ENCODE results near the gene STRIT1. TPM values are rescaled to one million over a fixed set of nuclear protein-coding genes. Genes with fewer than 3 reads are reported as not detected.

The STRIT1 gene
- polyA plus RNA-seq, 3 donors: not detected

DNA sequence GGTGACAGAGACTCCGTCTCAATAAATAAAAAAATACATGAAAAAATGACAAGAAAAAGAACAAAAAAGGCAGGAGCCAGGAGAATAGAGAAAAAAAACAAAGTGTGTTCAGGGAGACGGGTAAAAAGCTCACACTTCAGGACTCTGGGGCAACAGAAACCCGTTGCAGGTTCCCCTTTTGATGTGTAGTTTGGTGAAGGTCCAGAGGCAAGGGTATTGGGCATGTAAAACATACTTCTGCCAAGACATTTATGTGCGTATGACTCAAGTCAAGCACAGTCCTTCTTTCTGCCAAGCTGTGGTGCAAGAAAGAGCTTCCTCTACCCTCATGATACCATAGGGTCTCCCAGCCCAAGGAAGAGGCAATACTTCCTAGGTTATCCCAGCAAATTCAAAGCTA lies 33.4 kb upstream of the STRIT1 start:
- intact Hi-C loops (cut with micrococcal nuclease): loop anchor here in 1 of 2 donors (10.0 kb wide), 1 partner anchor 992 kb away; no protein-coding TSS in a partner anchor
- H3K27ac Mint-ChIP-seq: peak overlapping the region in 1 of 7 donors; percentile 43
- WGBS (ENCODE audit: insufficient coverage): 6% methylated on average over 3 of the region's 4 CpGs
- no peak overlapping the region for H3K27ac ChIP-seq (ENCODE audit: low read depth in 1 of 2, low read length in 2 of 2)
- H3K36me3 Mint-ChIP-seq: no peaks in the 10 kb centered on the region
- H3K4me1 Mint-ChIP-seq: peaks cover 6% of the 10 kb centered on the region
- no peak overlapping the region for H3K9ac ChIP-seq (ENCODE audit: insufficient read depth, low read length, poor library complexity, severe bottlenecking)
- peaks cover 0 to 5% (median 0%) of the 10 kb centered on the region in 7 donors for H3K9me3 Mint-ChIP-seq
- no peaks in the 10 kb centered on the region for H3K27me3 ChIP-seq (ENCODE audit: control insufficient read depth in 2 of 2, insufficient read depth in 2 of 2, low read length in 2 of 2)
- H2AFZ ChIP-seq (ENCODE audit: insufficient read depth, low read depth, low read length, poor library complexity, severe bottlenecking): no peak overlapping the region
- H3K9me3 ChIP-seq (replicated peaks in 1 of 2; ENCODE audit: control insufficient read depth in 1 of 2, insufficient read depth in 1 of 2, low read length in 2 of 2): no peaks in the 10 kb centered on the region
- no peak overlapping the region for H3K4me3 Mint-ChIP-seq
- TF ChIP-seq, protein P1, sequence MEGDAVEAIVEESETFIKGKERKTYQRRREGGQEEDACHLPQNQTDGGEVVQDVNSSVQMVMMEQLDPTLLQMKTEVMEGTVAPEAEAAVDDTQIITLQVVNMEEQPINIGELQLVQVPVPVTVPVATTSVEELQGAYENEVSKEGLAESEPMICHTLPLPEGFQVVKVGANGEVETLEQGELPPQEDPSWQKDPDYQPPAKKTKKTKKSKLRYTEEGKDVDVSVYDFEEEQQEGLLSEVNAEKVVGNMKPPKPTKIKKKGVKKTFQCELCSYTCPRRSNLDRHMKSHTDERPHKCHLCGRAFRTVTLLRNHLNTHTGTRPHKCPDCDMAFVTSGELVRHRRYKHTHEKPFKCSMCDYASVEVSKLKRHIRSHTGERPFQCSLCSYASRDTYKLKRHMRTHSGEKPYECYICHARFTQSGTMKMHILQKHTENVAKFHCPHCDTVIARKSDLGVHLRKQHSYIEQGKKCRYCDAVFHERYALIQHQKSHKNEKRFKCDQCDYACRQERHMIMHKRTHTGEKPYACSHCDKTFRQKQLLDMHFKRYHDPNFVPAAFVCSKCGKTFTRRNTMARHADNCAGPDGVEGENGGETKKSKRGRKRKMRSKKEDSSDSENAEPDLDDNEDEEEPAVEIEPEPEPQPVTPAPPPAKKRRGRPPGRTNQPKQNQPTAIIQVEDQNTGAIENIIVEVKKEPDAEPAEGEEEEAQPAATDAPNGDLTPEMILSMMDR (IDR thresholded peaks at IDR 0.05): no peak
- no peak for DNase-seq
- no peaks in the 10 kb centered on the region for H3K4me1 ChIP-seq (ENCODE audit: control insufficient read depth in 1 of 2, insufficient read depth in 2 of 2, low read length in 2 of 2)
- no peaks in the 10 kb centered on the region for H3K79me2 ChIP-seq (ENCODE audit: insufficient read depth, low read length)
- H3K36me3 ChIP-seq (replicated peaks in 1 of 2; ENCODE audit: control insufficient read depth in 1 of 2, insufficient read depth in 2 of 2, low read length in 2 of 2): no peaks in the 10 kb centered on the region
- H3K4me2 ChIP-seq (replicated peaks; ENCODE audit: extremely low read depth, low read length, poor library complexity, severe bottlenecking): no peak overlapping the region
- no peaks in the 10 kb centered on the region for H4K20me1 ChIP-seq (ENCODE audit: insufficient read depth, low read length)
- H3K4me3 ChIP-seq (replicated peaks in 1 of 3; ENCODE audit: low read depth in 2 of 3, low read length in 3 of 3): no peak overlapping the region
- H3K27me3 Mint-ChIP-seq (ENCODE audit: low read depth in 3 of 3): peaks cover 0 to 4% (median 4%) of the 10 kb centered on the region in 3 donors

GRCh38 chr3:155326244-155326643 lies 32.8 kb upstream of the STRIT1 start:
- H3K27me3 ChIP-seq (ENCODE audit: control insufficient read depth in 2 of 2, insufficient read depth in 2 of 2, low read length in 2 of 2): no peaks in the 10 kb centered on the region
- no peaks in the 10 kb centered on the region for H3K9me3 ChIP-seq (replicated peaks in 1 of 2; ENCODE audit: control insufficient read depth in 1 of 2, insufficient read depth in 1 of 2, low read length in 2 of 2)
- H3K4me3 ChIP-seq (replicated peaks in 1 of 3; ENCODE audit: low read depth in 2 of 3, low read length in 3 of 3): no peak overlapping the region
- H3K4me1 ChIP-seq (ENCODE audit: control insufficient read depth in 1 of 2, insufficient read depth in 2 of 2, low read length in 2 of 2): no peaks in the 10 kb centered on the region
- intact Hi-C loops (cut with micrococcal nuclease): loop anchor here in 1 of 2 donors (10.0 kb wide), 1 partner anchor 991 kb away; no protein-coding TSS in a partner anchor
- Mint-ChIP-seq H3K4me1 (peaks cover 6% of the 10 kb centered on the region), H3K9me3 (peaks cover 0 to 5% (median 0%) of the 10 kb centered on the region in 7 donors), H3K36me3 (no peaks in the 10 kb centered on the region), H3K27ac (no peak overlapping the region), H3K4me3 (no peak overlapping the region), H3K27me3 (ENCODE audit: low read depth in 3 of 3) (peaks cover 0 to 4% (median 4%) of the 10 kb centered on the region in 3 donors)
- H3K79me2 ChIP-seq (ENCODE audit: insufficient read depth, low read length): no peaks in the 10 kb centered on the region
- no peak overlapping the region for H3K9ac ChIP-seq (ENCODE audit: insufficient read depth, low read length, poor library complexity, severe bottlenecking)
- no peaks in the 10 kb centered on the region for H4K20me1 ChIP-seq (ENCODE audit: insufficient read depth, low read length)
- TF ChIP-seq, protein P1 (IDR thresholded peaks at IDR 0.05): no peak
- DNase-seq: no peak
- WGBS (ENCODE audit: insufficient coverage): 37% methylated on average over 3 of the region's 5 CpGs
- no peak overlapping the region for H2AFZ ChIP-seq (ENCODE audit: insufficient read depth, low read depth, low read length, poor library complexity, severe bottlenecking)
- no peak overlapping the region for H3K27ac ChIP-seq (ENCODE audit: low read depth in 1 of 2, low read length in 2 of 2)
- no peak overlapping the region for H3K4me2 ChIP-seq (replicated peaks; ENCODE audit: extremely low read depth, low read length, poor library complexity, severe bottlenecking)
- H3K36me3 ChIP-seq (replicated peaks in 1 of 2; ENCODE audit: control insufficient read depth in 1 of 2, insufficient read depth in 2 of 2, low read length in 2 of 2): no peaks in the 10 kb centered on the region

All from CD14-positive monocyte (primary cell).